GM18861 (cell line): ENCODE results near the gene ARR3.
"Not testable (repeated sequence)": the region's sequence is repeated elsewhere in the genome, so short reads cannot be mapped to it uniquely, and the experiment has no call there.

Experiments
- ATAC-seq: cut with Tn5 transposase; IDR thresholded peaks from one replicate; pipeline ENCODE4 v1.9.1; 2021; ENCODE audit not compliant: unreplicated experiment

The ARR3 gene

DNA sequence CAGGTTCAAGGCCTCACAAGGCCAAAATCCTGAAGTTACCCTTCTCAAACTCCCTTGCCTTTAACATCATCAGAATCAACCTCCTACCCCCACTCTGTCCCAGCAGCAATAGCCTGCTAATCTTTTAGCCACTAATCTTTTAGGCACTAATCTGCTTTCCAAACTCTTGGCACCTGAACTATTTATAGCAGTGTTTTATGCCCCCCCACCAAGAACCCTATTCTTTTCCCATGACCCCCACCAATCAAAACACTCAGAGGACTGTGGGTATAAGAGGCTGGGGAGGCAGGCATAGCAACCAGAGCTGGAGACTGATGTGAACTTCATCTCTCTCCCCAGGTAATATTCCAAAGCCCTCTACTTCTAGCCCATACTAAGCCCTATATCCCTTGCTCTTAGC, at the start of gene ARR3:
Gene ARR3, plus strand, starts transcription at position 301 of the 400 bp plus-strand sequence. CDS start 1,052 bp downstream, outside the sequence.
- no peak for ATAC-seq

DNA sequence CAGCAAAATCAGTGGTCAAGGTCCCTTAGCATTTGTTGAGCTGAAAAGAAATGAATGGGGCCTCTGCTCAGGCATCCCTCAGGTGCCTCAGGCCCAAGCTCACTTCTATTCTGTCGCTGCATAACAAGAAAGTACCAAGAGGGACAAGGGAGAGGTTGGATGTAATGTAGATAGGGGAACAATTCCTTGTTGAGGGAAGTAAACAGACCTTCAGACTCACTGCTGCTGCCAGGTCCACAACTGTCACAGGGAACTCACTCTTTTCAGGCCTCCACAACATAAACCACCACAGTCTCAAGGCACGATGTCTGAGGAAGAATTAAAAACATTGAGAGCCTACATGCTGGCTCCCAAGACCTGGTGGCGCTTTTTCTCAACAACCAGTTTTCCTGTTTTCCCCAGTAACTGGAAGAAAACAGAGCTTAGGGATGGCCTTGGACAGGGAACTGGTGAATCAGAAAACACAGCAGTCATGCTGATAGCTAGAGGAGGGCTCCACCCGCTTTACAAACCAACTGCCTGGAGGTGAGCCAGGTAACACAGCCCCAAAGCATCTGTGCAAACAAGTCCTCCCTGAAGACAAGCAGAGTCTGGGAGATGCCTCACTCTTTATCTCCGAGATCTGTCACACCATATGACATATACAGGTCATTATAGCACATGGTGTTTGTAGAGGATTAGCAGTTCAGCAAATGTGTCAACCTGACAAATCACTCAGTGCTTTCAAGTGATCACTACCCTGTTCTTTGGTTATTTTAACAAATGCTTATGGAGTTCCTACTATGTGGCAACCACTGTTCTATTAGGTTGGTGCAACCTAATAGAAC, 48.0 kb upstream of the ARR3 start:
- ATAC-seq, result no peak

DNA sequence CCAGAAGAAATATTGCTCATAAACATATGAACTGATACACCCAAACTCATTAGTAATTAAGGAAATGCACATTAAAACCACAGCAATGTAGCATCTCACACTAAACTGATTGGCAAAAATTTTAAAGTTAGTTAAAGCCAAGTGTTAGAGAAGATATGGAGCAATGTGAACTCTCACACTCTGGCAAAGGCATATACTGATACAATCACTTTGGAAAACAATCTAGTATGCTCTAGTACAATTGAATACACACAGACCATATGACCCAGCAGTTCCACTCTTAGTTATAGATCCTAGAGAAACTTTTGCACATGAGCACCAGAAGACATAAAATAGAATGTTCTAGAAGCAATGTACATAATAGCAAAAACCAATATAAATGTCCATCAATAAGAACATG, 42.1 kb upstream of the ARR3 start:
- no peak for ATAC-seq

DNA sequence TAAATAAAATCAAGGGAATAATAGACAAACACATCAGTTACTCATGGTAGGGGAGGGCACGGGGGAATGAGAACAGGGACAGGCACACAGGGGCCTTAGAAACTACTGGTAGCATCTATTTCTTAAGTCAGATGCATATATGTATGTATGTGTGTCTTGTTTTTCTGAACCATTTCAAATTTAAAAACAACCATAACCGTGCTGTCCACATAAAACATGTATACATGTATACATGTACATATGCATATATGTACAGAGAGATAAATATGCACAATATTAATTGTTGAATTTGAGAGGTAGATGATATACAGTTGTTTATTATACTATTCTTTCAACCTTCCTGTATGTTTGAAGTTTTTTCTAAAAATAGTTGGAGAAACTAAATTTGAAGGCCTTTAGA, 41.4 kb upstream of the ARR3 start:
- ATAC-seq, result no peak

DNA sequence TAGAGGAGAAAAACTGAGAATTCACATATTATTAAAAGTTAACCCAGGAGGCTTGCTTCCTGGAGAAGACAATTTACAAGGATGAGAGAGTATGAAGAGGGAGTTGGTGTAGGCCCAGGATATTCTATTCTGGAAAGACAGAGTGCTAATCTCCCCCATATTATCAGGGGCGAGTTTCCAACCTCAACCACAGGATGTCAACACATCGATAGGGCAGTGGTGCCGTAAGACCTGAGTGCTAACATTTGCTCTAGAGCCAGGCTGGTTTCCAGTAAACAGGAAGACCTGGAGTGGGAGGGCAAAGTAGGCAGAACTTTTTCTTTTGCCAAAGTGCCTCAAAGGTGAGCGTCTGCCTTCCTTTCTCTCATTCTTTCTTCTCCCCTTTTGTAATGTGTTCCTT, 36.5 kb upstream of the ARR3 start:
- no peak for ATAC-seq

GRCh38 chrX:70234355-70234754, 33.8 kb upstream of the ARR3 start, which contains the start of gene AWAT1:
Gene AWAT1, plus strand, starts transcription at chrX:70234655. Its CDS starts 41 bp downstream, at chrX:70234696.
- no peak for ATAC-seq

DNA sequence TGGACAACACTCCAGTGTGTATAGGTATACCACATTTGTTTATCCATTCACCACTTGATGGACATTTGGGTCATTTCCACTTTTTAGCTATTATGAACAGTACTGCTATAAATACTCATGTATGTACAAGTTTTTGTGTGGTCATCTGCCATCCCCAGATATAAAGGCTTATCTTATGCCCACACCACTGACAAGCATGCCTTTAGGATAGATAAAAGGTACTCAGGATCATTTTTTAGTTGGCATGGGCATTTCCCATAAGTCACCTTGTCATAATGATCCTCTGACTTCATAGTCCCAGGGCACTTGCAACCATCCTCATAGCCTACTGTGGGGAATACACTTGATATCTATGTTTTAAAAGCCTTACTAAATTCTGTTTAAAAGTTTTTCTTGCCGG, 27.4 kb upstream of the ARR3 start:
- ATAC-seq, result no peak

- ATAC-seq, result no peak
Observed at GRCh38 chrX:70241501-70241900, 26.6 kb upstream of the ARR3 start.

GRCh38 chrX:70243601-70244000, 24.5 kb upstream of the ARR3 start:
- ATAC-seq, result not testable (repeated sequence)

DNA sequence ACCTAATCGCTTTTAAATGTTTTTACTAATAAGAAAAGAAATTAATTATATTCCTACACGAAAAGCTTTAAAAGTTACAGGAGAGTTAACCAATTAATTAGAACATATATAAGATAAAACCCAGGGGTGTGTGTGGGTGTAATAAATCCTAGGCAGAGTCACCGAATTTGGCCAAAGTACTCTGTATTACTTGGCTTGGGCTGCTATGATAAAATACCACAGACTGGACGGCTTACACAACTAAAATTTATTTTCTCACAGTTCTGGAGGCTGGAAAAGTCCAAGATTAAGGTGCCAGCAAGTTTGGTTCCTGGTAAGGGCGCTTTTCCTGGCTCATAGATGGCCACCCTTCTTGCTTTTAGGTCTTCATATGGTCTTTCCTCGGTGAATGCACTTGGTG, 23.3 kb upstream of the ARR3 start:
- ATAC-seq, result no peak

- ATAC-seq, result no peak
Observed at GRCh38 chrX:70247252-70247651, 20.9 kb upstream of the ARR3 start.

DNA sequence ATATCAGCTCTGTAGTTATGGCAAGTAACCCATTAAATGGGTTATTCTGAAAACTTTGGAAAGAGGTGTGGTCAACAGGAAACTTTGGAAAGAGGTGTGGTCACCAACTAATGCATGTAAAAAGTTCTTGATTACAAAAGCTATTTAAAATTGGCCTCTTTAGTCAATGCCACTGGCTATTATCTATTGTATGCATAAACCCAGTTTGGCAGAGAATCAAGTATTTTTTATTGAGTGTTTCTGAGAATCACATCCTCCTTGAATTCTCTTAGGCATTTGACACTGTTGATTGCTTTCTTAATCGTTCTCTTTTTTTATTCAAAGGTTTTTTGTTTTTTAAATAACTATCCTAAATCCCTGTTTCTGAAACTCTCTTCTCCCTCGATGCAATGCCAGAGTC, 15.6 kb upstream of the ARR3 start:
- ATAC-seq, result no peak

DNA sequence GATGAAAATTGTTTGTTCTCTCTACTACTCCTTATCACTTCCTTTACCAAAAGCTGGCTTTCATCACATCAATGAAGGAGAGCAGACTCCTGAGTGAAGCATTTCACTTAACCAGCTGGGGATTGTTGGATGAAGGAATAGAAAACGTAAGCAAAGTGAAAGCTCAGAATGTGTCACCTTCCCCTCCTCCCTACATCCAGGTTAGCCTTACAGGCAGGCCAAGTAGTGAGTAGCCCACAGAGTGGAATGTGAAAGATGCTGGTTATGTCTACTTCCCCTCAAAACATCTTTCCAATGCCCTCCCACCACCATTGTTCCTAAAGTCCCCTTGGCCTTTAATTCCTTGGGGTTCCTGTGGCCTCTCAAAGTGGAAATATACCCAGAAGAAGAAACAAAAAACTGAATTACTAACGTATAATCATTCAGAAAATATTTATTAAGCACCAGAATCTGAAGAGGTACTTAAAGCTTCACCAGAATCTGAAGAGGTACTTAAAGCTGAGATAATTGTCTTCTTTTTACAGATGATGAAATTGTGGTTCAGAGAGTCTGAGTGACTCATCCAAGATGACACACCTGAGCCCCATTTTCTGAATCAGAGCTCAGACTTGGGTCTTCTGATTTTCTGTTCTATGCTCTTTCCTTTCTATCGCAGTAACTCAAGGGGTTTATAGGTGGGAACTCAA, 14.6 kb upstream of the ARR3 start:
- no peak for ATAC-seq

DNA sequence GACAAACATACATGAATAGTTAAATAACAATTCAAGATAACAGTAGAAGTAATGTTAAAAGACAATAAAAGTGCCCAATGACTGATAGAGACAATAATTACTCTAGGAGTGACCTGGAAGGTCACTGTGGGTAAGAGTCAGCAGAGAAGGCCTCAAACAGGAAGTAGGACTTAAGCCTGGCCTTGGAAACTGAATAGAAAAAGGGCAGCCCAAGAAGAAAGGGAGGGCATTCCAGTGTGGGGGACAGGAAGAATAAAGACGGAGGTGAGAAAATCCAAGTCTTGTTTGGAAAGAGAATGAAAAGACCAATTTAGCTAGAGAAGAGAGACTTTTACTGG, 14.1 kb upstream of the ARR3 start:
- no peak for ATAC-seq

GRCh38 chrX:70254909-70255308, 13.2 kb upstream of the ARR3 start:
- ATAC-seq, result no peak

DNA sequence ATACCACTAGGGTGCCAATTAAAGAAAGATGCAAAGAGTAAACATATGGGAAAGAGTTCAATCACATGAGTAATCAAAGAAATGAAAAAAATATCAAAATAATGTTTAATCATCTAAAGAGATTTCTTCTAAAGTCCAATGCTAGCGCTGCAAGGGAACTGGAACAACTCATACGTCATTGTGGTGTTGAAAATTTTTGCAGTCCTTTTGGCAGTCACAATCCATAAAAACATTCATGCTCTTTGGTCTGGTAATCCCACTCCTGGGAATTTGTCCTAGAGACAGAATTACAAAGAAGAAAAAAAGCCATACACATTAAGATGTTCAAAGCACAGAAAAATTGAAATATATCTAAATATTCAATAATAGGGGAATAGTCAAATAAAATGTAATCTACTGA, 12.7 kb upstream of the ARR3 start:
- no peak for ATAC-seq

GRCh38 chrX:70257423-70258288, 10.5 kb upstream of the ARR3 start:
- no peak for ATAC-seq

- no peak for ATAC-seq
Observed at GRCh38 chrX:70260104-70260503, 8.0 kb upstream of the ARR3 start, which contains the start of gene P2RY4. Gene P2RY4, minus strand, starts transcription at chrX:70260204. Its CDS starts 580 bp downstream, at chrX:70259624.

DNA sequence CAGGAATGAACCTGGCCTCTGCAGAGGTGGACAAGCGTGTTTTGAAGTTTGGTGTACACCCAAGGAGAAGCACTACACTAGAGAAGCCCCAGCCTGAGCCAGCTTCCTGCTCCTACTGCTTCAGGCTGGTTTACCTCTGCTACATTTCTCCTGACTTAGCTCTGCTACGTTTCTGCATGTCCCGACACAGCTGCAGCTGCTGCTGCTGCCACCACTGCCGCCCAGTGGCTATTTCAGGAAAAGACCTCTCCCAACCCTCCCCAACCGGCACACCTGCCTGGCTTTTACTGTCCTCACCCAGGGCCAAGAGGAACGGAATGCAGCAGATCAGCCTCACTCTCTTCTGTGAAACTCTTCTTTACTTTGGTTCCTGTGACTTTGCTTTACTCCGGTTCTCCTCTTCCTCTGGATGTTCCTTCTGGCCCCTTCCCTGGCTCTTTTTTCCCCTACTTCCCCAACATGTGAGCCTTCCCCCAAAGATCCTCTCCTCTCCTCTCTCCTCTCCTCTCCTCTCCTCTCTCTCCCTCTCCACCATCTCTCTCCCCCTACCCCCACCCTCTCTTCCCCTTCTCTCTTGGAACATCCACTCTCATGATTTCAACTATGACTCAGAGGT, 5.1 kb upstream of the ARR3 start:
- no peak for ATAC-seq

DNA sequence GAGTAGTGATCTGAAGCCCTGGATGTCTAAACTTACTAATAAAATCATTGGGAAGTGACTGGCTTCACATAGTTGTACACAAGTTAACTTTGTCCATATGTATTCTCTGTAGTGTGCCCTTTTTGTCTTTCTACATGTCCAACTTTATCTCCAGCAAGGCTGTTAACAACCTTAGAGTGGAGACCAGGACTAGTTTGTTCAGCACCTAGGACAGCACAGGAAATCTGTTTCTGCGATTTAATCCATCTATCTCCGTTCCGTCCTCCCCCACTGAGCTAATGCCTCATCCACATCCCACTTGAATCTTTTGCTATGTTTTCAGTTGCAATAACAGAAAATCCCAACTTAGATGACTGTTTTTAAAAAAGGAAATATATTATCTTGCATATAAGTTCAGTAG, 3.4 kb upstream of the ARR3 start:
- ATAC-seq, result no peak

DNA sequence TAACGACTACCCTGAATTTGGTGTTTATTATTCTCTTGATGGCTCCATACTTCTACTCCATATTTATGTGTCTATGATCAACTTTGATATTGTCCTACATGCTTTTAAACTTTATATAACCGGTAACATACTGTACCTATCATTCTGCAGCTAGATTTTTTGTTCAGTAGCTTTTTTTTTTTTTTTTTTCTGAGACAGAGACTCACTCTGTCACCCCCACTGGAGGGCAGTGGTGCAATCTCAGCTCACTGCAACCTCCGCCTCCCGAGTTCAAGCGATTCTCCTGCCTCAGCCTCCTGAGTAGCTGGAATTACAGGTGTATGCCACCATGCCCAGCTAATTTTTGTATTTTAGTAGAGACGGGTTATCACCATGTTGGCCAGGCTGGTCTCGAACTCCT, 5.9 kb downstream of the ARR3 start:
- ATAC-seq, result not testable (repeated sequence)
